ENCODE data around the gene GSTM4.
"Not testable (repeated sequence)": the region's sequence is repeated elsewhere in the genome, so short reads cannot be mapped to it uniquely, and the experiment has no call there.

The GSTM4 gene

GRCh38 chr1:109669246-109669948 lies 13.5 kb downstream of the GSTM4 start:
- no peak for DNase-seq

GRCh38 chr1:109669949-109670302 lies 14.0 kb downstream of the GSTM4 start:
- DNase-seq, result not testable (repeated sequence)

- no peak for DNase-seq
Observed at GRCh38 chr1:109671067-109671466, 15.2 kb downstream of the GSTM4 start.

GRCh38 chr1:109673861-109674260 lies 18.0 kb downstream of the GSTM4 start:
- not testable (repeated sequence) for DNase-seq

GRCh38 chr1:109676683-109677381 lies 20.9 kb downstream of the GSTM4 start:
- DNase-seq, result not testable (repeated sequence)

GRCh38 chr1:109677459-109677858 lies 21.6 kb downstream of the GSTM4 start:
- DNase-seq, result no peak

- DNase-seq, result not testable (repeated sequence)
Observed at GRCh38 chr1:109678637-109679036, 22.7 kb downstream of the GSTM4 start.

- DNase-seq, result not testable (repeated sequence)
Observed at GRCh38 chr1:109684777-109685176, 28.9 kb downstream of the GSTM4 start.

GRCh38 chr1:109685399-109685798 lies 29.5 kb downstream of the GSTM4 start:
- not testable (repeated sequence) for DNase-seq

- DNase-seq, result not testable (repeated sequence)
Observed at GRCh38 chr1:109685890-109686289, 30.0 kb downstream of the GSTM4 start.

GRCh38 chr1:109687109-109687508 lies 31.2 kb downstream of the GSTM4 start:
- DNase-seq, result not testable (repeated sequence)

GRCh38 chr1:109687641-109688499 lies 32.0 kb downstream of the GSTM4 start, which contains the start of gene GSTM1:
TSS of gene GSTM1 (plus strand) at chr1:109687817. CDS start at chr1:109687874, 57 bp downstream.
- no peak for DNase-seq

GRCh38 chr1:109689844-109690405 lies 34.0 kb downstream of the GSTM4 start:
- DNase-seq, result no peak

GRCh38 chr1:109691759-109692158 lies 35.9 kb downstream of the GSTM4 start:
- DNase-seq, result no peak

- not testable (repeated sequence) for DNase-seq
Observed at GRCh38 chr1:109694400-109694799, 38.5 kb downstream of the GSTM4 start.

GRCh38 chr1:109695138-109695537 lies 39.2 kb downstream of the GSTM4 start:
- not testable (repeated sequence) for DNase-seq

GRCh38 chr1:109697066-109697465 lies 41.2 kb downstream of the GSTM4 start:
- no peak for DNase-seq

- DNase-seq, result not testable (repeated sequence)
Observed at GRCh38 chr1:109697861-109698260, 42.0 kb downstream of the GSTM4 start.

- DNase-seq, result not testable (repeated sequence)
Observed at GRCh38 chr1:109702940-109703339, 47.0 kb downstream of the GSTM4 start.

GRCh38 chr1:109704173-109704572 lies 48.3 kb downstream of the GSTM4 start:
- DNase-seq, result no peak

- DNase-seq, result no peak
Observed at GRCh38 chr1:109705411-109705810, 49.5 kb downstream of the GSTM4 start.

- not testable (repeated sequence) for DNase-seq
Observed at GRCh38 chr1:109708949-109709348, 53.0 kb downstream of the GSTM4 start.

GRCh38 chr1:109709822-109710221 lies 53.9 kb downstream of the GSTM4 start:
- DNase-seq, result not testable (repeated sequence)
